B cell (primary cell): ENCODE results near the gene TF. TPM values are rescaled to one million over a fixed set of nuclear protein-coding genes. Genes with fewer than 3 reads are reported as not detected.

Source experiments
- ATAC-seq: fragments of 200-7000 bp; cut with Tn5 transposase; one replicate; pipeline ENCODE4 v1.10.0; 2021; ENCODE audit warnings: low read depth, mild to moderate bottlenecking, moderate number of reproducible peaks, moderate library complexity
- CTCF ChIA-PET: fragments of 350-600 bp; sonication (Branson Sonifier 250); formaldehyde crosslinking; loops from one replicate; lab custom pipeline; 2021; ENCODE audit warnings: antibody characterized with exemption, inconsistent platforms; lab: Charles Lee
- POLR2A ChIA-PET: fragments of 350-600 bp; sonication (Branson Sonifier 250); formaldehyde crosslinking; loops from one replicate; lab custom pipeline; 2021; ENCODE audit warnings: antibody characterized with exemption; lab: Charles Lee
- DNase-seq: peaks from one replicate; pipeline ENCODE4 v3.0.0; 2013
- H2AFZ ChIP-seq: 2 replicates; pipeline ENCODE4 v1.6.1; 2012; ENCODE audit warnings: mild to moderate bottlenecking, low read depth, low read length; ENCODE audit not compliant: insufficient read depth, poor library complexity, severe bottlenecking
- H3K27ac ChIP-seq, 2 donors: 1 replicate in 1 of 2; 2 replicates in 1 of 2; pipeline ENCODE4 v1.5.1; 2012 to 2013; ENCODE audit warnings: low read length in 2 of 2, mild to moderate bottlenecking in 2 of 2, moderate library complexity in 1 of 2
- H3K27me3 ChIP-seq, 4 experiments: fragments of 200-600 bp in 1 of 4; sonication (generic) in 1 of 4; replicated peaks in 1 of 4; 1 replicate in 2 of 4; 2 replicates in 2 of 4; pipeline versions ENCODE4 v1.6.1 to v1.7.0; 2013 to 2016; ENCODE audit warnings: low read length in 3 of 4, mild to moderate bottlenecking in 2 of 4, mixed read lengths in 1 of 4, moderate library complexity in 1 of 4; ENCODE audit not compliant: insufficient read depth in 4 of 4, control insufficient read depth in 3 of 4; ENCODE audit errors: control extremely low read depth in 1 of 4
- H3K36me3 ChIP-seq, 2 experiments: replicated peaks in 1 of 2; 1 replicate in 1 of 2; 2 replicates in 1 of 2; pipeline versions ENCODE4 v1.6.1 to v1.7.1; 2013; ENCODE audit warnings: low read length in 1 of 2; ENCODE audit not compliant: insufficient read depth in 2 of 2, control insufficient read depth in 1 of 2; ENCODE audit errors: control extremely low read depth in 1 of 2, extremely low read depth in 1 of 2
- H3K4me1 ChIP-seq, 2 donors: fragments of 200-600 bp in 1 of 2; sonication (generic) in 1 of 2; 1 replicate in 1 of 2; 2 replicates in 1 of 2; pipeline versions ENCODE4 v1.5.1 to v1.6.1; 2013 to 2017; ENCODE audit warnings: low read length in 2 of 2; ENCODE audit not compliant: control insufficient read depth in 2 of 2, insufficient read depth in 2 of 2
- H3K4me2 ChIP-seq: replicated peaks from 2 replicates; pipeline ENCODE3; 2012; ENCODE audit warnings: mild to moderate bottlenecking, low read depth, low read length; ENCODE audit not compliant: poor library complexity, severe bottlenecking
- H3K4me3 ChIP-seq, 5 experiments: fragments of 200-600 bp in 1 of 5; sonication (generic) in 1 of 5; 1 replicate in 3 of 5; 2 replicates in 2 of 5; pipeline versions ENCODE4 v1.5.1 to v1.7.0; 2011 to 2016; ENCODE audit warnings: low read length in 4 of 5, mild to moderate bottlenecking in 4 of 5, low read depth in 2 of 5, control low read depth in 1 of 5, moderate library complexity in 1 of 5; ENCODE audit not compliant: insufficient read depth in 1 of 5; ENCODE audit errors: control extremely low read depth in 1 of 5, extremely low read depth in 1 of 5
- H3K79me2 ChIP-seq: fragments of 200-600 bp; sonication (generic); one replicate; pipeline ENCODE4 v1.6.0; 2016; ENCODE audit warnings: low read length; ENCODE audit not compliant: control insufficient read depth, insufficient read depth
- H3K9ac ChIP-seq: fragments of 200-600 bp; sonication (generic); 2 replicates; pipeline ENCODE4 v1.6.1; 2017; ENCODE audit warnings: mild to moderate bottlenecking, low read length, moderate library complexity
- H3K9me3 ChIP-seq, 3 donors: one replicate each; pipeline versions ENCODE4 v1.6.1 to v1.7.1; 2013; ENCODE audit warnings: low read length in 2 of 3; ENCODE audit not compliant: control insufficient read depth in 2 of 3, insufficient read depth in 1 of 3; ENCODE audit errors: control extremely low read depth in 1 of 3
- H4K20me1 ChIP-seq: 2 replicates; pipeline ENCODE4 v1.6.0; 2012; ENCODE audit warnings: mild to moderate bottlenecking, low read length; ENCODE audit not compliant: insufficient read depth, control insufficient read depth, poor library complexity, severe bottlenecking
- H3K27ac Mint-ChIP-seq: one replicate; pipeline ENCODE4 v1.8.0; 2021; ENCODE audit warnings: mixed read lengths
- H3K27me3 Mint-ChIP-seq: one replicate; pipeline ENCODE4 v1.8.0; 2021; ENCODE audit warnings: mixed read lengths
- H3K4me1 Mint-ChIP-seq: one replicate; pipeline ENCODE4 v1.8.0; 2021; ENCODE audit warnings: mixed read lengths
- H3K4me3 Mint-ChIP-seq: one replicate; pipeline ENCODE4 v1.8.0; 2021; ENCODE audit warnings: mixed read lengths
- H3K9me3 Mint-ChIP-seq: one replicate; pipeline ENCODE4 v1.8.0; 2022; ENCODE audit warnings: mixed read lengths; ENCODE audit not compliant: insufficient read depth
- CTCF ChIP-seq: fragments of 200-600 bp; IDR thresholded peaks from one replicate; pipeline ENCODE4 v1.8.0; 2022; ENCODE audit warnings: antibody characterized with exemption, mild to moderate bottlenecking
- EZH2 ChIP-seq: IDR thresholded peaks from 2 replicates; pipeline ENCODE4 v1.6.1; 2012; ENCODE audit warnings: borderline replicate concordance, low read depth, mild to moderate bottlenecking, moderate library complexity, low read length; ENCODE audit not compliant: insufficient read depth, poor library complexity, severe bottlenecking
- WGBS: methylation state at CpG from one replicate; pipeline ENCODE4 v1.1.5; 2013; ENCODE audit warnings: missing lambda C conversion rate; ENCODE audit not compliant: insufficient coverage; 5-methylcytosine and 5-hydroxymethylcytosine counted together
- intact Hi-C: fragments of 100-400 bp; cut with micrococcal nuclease; formaldehyde crosslinking; loops from one replicate; pipeline ENCODE4 v1.10.0; 2022
- polyA plus RNA-seq: library from polyadenylated mRNA; depleted of rRNA; stranded (reverse); fragments of >200 nt; gene quantifications from 2 replicates; pipeline ENCODE4 v1.2.3, GENCODE V29; 2012
- total RNA-seq, 2 donors: library from RNA; stranded (reverse); fragments of 120-200 nt in 1 of 2; gene quantifications; 1 replicate in 1 of 2; 2 replicates in 1 of 2; pipeline versions ENCODE4 v1.2.3 to v1.2.4, GENCODE V29; 2013 to 2022

TF gene
- total and polyA plus RNA-seq, 2 donors (not counting 1 experiment from before 2014, with no cell fraction given), result 0.27 to 0.37 TPM

- no peak for TF ChIP-seq CTCF
- TF ChIP-seq EZH2, result no peak
- CTCF ChIA-PET, result no interaction called here
These were observed 96.0 kb downstream of the TF start for GRCh38 chr3:133842158-133842557.

GRCh38 chr3:133843634-133844033 is 97.4 kb downstream of the TF start:
- ATAC-seq (no peak), DNase-seq (no peak)
- no peaks in the 10 kb centered on the region for H4K20me1 ChIP-seq
- peaks cover 5% of the 10 kb centered on the region for H3K27me3 Mint-ChIP-seq
- CTCF ChIA-PET, result no interaction called here
- H3K9me3 Mint-ChIP-seq, result no peaks in the 10 kb centered on the region
- H3K9ac ChIP-seq, result no peak overlapping the region
- no peaks in the 10 kb centered on the region for H3K4me1 Mint-ChIP-seq
- no peak overlapping the region for H3K4me2 ChIP-seq
- no peak overlapping the region for H2AFZ ChIP-seq
- no peak overlapping the region for H3K4me3 ChIP-seq
- no peak for TF ChIP-seq EZH2
- no peak for TF ChIP-seq CTCF
- H3K79me2 ChIP-seq, result no peaks in the 10 kb centered on the region
- no peak overlapping the region for H3K27ac ChIP-seq
- no peak overlapping the region for H3K4me3 Mint-ChIP-seq
- no peaks in the 10 kb centered on the region for H3K27me3 ChIP-seq
- H3K9me3 ChIP-seq, result no peaks in the 10 kb centered on the region
- intact Hi-C loops, result no loop called here
- POLR2A ChIA-PET, result no interaction called here
- H3K27ac Mint-ChIP-seq, result no peak overlapping the region
- no peaks in the 10 kb centered on the region for H3K36me3 ChIP-seq
- H3K4me1 ChIP-seq, result no peaks in the 10 kb centered on the region
- WGBS, result 92% methylated on average over 4 of the region's 7 CpGs

More at GRCh38 chr3:133842158-133842557, 96.0 kb downstream of the TF start:
- no peaks in the 10 kb centered on the region for H4K20me1 ChIP-seq
- 83% methylated on average over 2 of the region's 4 CpGs for WGBS
- H3K4me2 ChIP-seq, result no peak overlapping the region
- H3K79me2 ChIP-seq, result no peaks in the 10 kb centered on the region
- H2AFZ ChIP-seq, result no peak overlapping the region
- no peaks in the 10 kb centered on the region for H3K4me1 Mint-ChIP-seq
- H3K9me3 Mint-ChIP-seq, result no peaks in the 10 kb centered on the region
- no peak for ATAC-seq
- intact Hi-C loops, result no loop called here
- no peaks in the 10 kb centered on the region for H3K4me1 ChIP-seq
- no peak overlapping the region for H3K27ac ChIP-seq
- no peak overlapping the region for H3K9ac ChIP-seq
- peaks cover 5% of the 10 kb centered on the region for H3K27me3 Mint-ChIP-seq
- H3K4me3 Mint-ChIP-seq, result no peak overlapping the region
- POLR2A ChIA-PET, result no interaction called here
- no peaks in the 10 kb centered on the region for H3K9me3 ChIP-seq
- H3K36me3 ChIP-seq, result no peaks in the 10 kb centered on the region
- H3K4me3 ChIP-seq, result no peak overlapping the region
- H3K27ac Mint-ChIP-seq, result no peak overlapping the region
- no peaks in the 10 kb centered on the region for H3K27me3 ChIP-seq
- DNase-seq, result no peak
